ENCODE data around the gene TESK2. TPM values are rescaled to one million over a fixed set of nuclear protein-coding genes. Genes with fewer than 3 reads are reported as not detected.

The TESK2 gene
- total RNA-seq, 2 experiments from 2014 or later, result 4.9 to 6.6 TPM

GRCh38 chr1:45317166-45317565, 173.8 kb downstream of the TESK2 start:
- Histone ChIP-seq H4K20me1 (ENCODE audit: insufficient read depth, low read length) (no peaks in the 10 kb centered on the region), H3K79me2 (ENCODE audit: insufficient read depth, low read depth, low read length) (no peaks in the 10 kb centered on the region), H3K9me3 (ENCODE audit: low read length) (no peaks in the 10 kb centered on the region), H3K4me2 (ENCODE audit: low read length) (no peak overlapping the region), H2AFZ (ENCODE audit: low read length) (no peak overlapping the region), H3K36me3 (ENCODE audit: insufficient read depth, low read length) (no peaks in the 10 kb centered on the region), H3K27ac (ENCODE audit: low read depth, low read length, poor library complexity, severe bottlenecking) (no peak overlapping the region), H3K4me1 (ENCODE audit: insufficient read depth, low read length, poor library complexity, severe bottlenecking) (peaks cover 8% of the 10 kb centered on the region), H3K4me3 (ENCODE audit: low read depth, low read length, poor library complexity, severe bottlenecking) (no peak overlapping the region), H3K9me2 (ENCODE audit: insufficient read depth, low read length) (no peaks in the 10 kb centered on the region)
- no peak for DNase-seq (ENCODE audit: low spot score)
- ChIA-PET POLR2A (no interaction called here), CTCF (ENCODE audit: unreplicated experiment) (interaction anchor here (0.6 kb wide), 1 partner anchor 52 kb away, joined by 3 read pairs; no protein-coding TSS in a partner anchor)
- intact Hi-C loops (cut with micrococcal nuclease; ENCODE audit: unreplicated experiment), result no loop called here
- BruUV-seq (replicated peaks), result no TSS peak
- TF ChIP-seq EZH2phosphoT487 (IDR thresholded peaks at IDR 0.05; ENCODE audit: borderline replicate concordance, low read depth, low read length), result no peak
- no peak for TF ChIP-seq CTCF (conservative IDR thresholded peaks at IDR 0.05; ENCODE audit: low read length)

GRCh38 chr1:45314266-45314665, 176.7 kb downstream of the TESK2 start:
- CTCF ChIA-PET (ENCODE audit: unreplicated experiment), result no interaction called here
- H3K4me1 ChIP-seq (ENCODE audit: insufficient read depth, low read length, poor library complexity, severe bottlenecking), result no peaks in the 10 kb centered on the region
- intact Hi-C loops (cut with micrococcal nuclease; ENCODE audit: unreplicated experiment), result no loop called here
- POLR2A ChIA-PET, result interaction anchor here (0.6 to 1.5 kb wide), 5 partner anchors 8 to 130 kb away, joined by 3 to 8 read pairs (median 3); no protein-coding TSS in a partner anchor
- H3K9me2 ChIP-seq (ENCODE audit: insufficient read depth, low read length), result no peaks in the 10 kb centered on the region
- no peak for TF ChIP-seq CTCF (conservative IDR thresholded peaks at IDR 0.05; ENCODE audit: low read length)
- no peak for TF ChIP-seq EZH2phosphoT487 (IDR thresholded peaks at IDR 0.05; ENCODE audit: borderline replicate concordance, low read depth, low read length)
- peaks cover 11% of the 10 kb centered on the region; the same call in 1 of the 2 replicates for H3K9me3 ChIP-seq (ENCODE audit: low read length)
- H2AFZ ChIP-seq (ENCODE audit: low read length), result no peak overlapping the region
- no peaks in the 10 kb centered on the region for H4K20me1 ChIP-seq (ENCODE audit: insufficient read depth, low read length)
- no peaks in the 10 kb centered on the region for H3K36me3 ChIP-seq (ENCODE audit: insufficient read depth, low read length)
- H3K27ac ChIP-seq (ENCODE audit: low read depth, low read length, poor library complexity, severe bottlenecking), result no peak overlapping the region
- H3K4me3 ChIP-seq (ENCODE audit: low read depth, low read length, poor library complexity, severe bottlenecking), result no peak overlapping the region
- no TSS peak for BruUV-seq (replicated peaks)
- no peak for DNase-seq (ENCODE audit: low spot score)
- H3K4me2 ChIP-seq (ENCODE audit: low read length), result no peak overlapping the region
- H3K79me2 ChIP-seq (ENCODE audit: insufficient read depth, low read depth, low read length), result no peaks in the 10 kb centered on the region

GRCh38 chr1:45306905-45307304, 184.1 kb downstream of the TESK2 start:
- H3K9me2 ChIP-seq (ENCODE audit: insufficient read depth, low read length), result no peaks in the 10 kb centered on the region
- H3K4me2 ChIP-seq (ENCODE audit: low read length), result peak overlapping the region; percentile 95
- intact Hi-C loops (cut with micrococcal nuclease; ENCODE audit: unreplicated experiment), result no loop called here
- ChIA-PET CTCF (ENCODE audit: unreplicated experiment) (no interaction called here), POLR2A (interaction anchor here (0.7 to 2.9 kb wide), 11 partner anchors 8 to 295 kb away, joined by 3 to 15 read pairs (median 4); partner anchors contain the start of genes HECTD3, MUTYH, TOE1 and UROD)
- no peaks in the 10 kb centered on the region; the same call in 1 of the 2 replicates for H3K79me2 ChIP-seq (ENCODE audit: insufficient read depth, low read depth, low read length)
- H3K4me1 ChIP-seq (ENCODE audit: insufficient read depth, low read length, poor library complexity, severe bottlenecking), result peaks cover 31% of the 10 kb centered on the region
- H2AFZ ChIP-seq (ENCODE audit: low read length), result peak overlapping the region; percentile 97
- DNase-seq (ENCODE audit: low spot score), result no peak
- no peaks in the 10 kb centered on the region for H4K20me1 ChIP-seq (ENCODE audit: insufficient read depth, low read length)
- H3K27ac ChIP-seq (ENCODE audit: low read depth, low read length, poor library complexity, severe bottlenecking), result peak overlapping the region; percentile 79
- BruUV-seq (replicated peaks), result no TSS peak
- H3K36me3 ChIP-seq (ENCODE audit: insufficient read depth, low read length), result no peaks in the 10 kb centered on the region
- TF ChIP-seq CTCF (conservative IDR thresholded peaks at IDR 0.05; ENCODE audit: low read length) (no peak), EZH2phosphoT487 (IDR thresholded peaks at IDR 0.05; ENCODE audit: borderline replicate concordance, low read depth, low read length) (no peak)
- H3K9me3 ChIP-seq (ENCODE audit: low read length), result peaks cover 11% of the 10 kb centered on the region; the same call in 1 of the 2 replicates
- peak overlapping the region; percentile 43 for H3K4me3 ChIP-seq (ENCODE audit: low read depth, low read length, poor library complexity, severe bottlenecking)

Measured in OCI-LY7 (cell line).